GM19328 (cell line): ENCODE results near the gene PRICKLE2.

Experiments used
- ATAC-seq: cut with Tn5 transposase; IDR thresholded peaks from one replicate; pipeline ENCODE4 v1.9.1; 2021; ENCODE audit warnings: mild to moderate bottlenecking, moderate library complexity; ENCODE audit not compliant: unreplicated experiment

The PRICKLE2 gene

DNA sequence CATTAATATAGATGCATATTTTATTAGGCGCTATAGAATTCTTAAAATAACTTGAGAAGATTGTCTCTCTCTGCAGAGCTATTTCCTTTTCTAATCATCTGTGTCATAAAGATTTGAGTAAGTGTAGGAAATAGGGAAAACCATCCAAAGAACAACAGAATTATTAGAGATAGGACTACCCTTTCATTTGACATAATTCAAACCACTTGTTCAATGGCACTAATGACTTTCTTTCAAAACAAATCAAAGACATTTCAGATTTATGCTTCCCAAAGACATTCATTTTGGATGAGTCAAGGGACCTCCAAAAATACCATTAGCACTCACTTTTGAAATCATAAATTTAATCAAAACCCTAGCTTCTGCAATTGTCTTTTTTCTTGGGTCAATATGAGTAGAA lies 29.5 kb downstream of the PRICKLE2 start:
- no peak for ATAC-seq

DNA sequence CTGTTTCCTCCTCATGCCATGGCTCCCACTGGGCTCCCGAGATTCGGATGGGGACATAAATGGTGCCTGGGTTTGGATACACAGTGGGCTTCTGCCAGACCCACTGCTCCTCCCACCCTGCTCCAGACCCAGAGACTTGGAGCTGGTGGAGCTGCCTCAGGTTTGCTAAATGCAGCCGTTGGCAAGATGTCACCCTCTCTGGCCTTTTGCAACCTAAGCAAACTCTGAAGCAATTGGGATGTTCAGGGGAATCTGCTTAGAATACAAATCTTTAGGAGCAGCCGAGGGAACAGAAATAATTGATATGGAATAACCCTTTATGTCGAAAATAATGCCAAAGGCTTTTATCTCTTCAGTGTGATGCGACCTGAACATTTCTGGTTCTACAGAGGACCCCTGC lies 33.4 kb downstream of the PRICKLE2 start:
- no peak for ATAC-seq

DNA sequence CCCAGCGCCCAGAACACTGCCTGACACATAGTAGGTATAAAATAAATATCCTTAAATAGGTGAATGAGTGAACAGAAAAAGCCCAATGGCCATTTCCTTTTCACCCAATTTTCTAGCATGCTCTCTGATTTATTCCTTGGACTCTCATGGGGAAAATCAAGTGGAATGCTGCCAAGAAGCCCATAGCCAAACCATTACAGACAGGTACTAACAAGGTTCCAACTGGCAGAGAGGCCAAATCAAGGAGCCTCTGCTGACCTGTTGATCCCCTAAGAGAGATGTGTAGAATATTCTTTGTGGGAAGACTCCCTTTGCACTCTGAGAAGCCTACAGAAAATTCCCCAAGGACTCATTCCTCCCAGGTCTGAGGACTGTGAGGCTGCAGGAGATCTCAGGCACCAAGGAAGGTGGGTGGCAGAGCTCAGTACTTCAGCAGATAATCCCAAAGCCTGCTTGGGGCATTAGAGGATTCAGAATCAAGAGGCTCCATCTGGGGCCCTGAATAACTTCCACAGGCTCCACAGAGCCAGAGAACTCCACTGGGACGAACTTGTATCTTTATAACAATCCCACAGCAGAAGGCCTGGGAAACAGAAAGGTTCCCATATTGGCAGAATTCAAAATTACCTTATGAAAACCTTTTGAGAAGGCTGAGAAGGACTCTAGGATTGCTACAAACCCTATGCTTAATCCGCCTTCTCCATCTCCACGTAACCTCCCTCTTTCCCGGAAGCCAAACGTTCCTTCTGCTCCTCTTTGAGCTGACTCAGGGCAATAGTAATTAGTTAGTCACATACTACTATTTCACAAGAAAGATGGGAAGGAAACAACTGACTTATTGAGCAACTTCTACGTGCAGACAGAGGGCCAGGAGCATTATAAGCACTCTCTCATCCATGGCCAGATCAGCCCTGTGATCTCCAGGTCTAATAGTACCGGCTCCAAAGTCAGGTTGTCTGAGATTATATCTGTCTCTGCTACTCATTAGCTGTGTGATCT lies 34.5 kb downstream of the PRICKLE2 start:
- no peak for ATAC-seq

DNA sequence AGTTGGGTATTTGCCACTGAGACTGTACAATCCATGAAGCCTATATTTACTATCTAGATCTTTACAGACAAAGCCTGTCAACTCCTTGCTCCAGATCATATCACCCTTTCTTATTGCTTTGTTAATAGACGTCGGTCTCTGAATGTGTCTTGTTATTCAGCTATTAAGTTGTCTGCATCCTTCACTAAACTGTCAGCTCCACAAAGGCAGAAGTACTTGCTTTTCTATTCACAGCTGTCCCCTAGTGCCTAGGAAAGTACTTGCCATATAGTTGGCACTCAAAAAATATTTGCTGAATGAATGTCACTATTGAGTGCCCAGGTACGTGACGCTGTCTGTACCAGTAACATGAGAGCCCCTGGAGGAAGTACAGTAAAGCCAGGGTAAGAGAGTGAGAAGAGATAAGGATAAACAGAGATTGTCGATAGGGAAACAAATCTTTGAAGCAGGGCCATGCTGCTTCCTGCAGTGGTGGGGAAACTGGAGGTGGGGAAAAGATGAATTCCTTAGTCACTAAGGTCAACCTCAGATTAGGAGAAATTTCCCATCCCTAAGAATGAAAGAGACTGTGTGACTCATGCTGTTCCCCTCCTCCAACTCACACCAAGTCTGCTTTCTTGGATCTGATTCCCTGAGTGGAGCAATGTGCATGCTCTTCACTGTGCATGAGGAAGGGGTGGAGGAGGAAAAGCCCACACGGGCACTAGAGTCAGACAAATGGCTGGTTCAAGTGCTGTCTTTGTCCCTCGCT lies 36.3 kb downstream of the PRICKLE2 start:
- no peak for ATAC-seq

DNA sequence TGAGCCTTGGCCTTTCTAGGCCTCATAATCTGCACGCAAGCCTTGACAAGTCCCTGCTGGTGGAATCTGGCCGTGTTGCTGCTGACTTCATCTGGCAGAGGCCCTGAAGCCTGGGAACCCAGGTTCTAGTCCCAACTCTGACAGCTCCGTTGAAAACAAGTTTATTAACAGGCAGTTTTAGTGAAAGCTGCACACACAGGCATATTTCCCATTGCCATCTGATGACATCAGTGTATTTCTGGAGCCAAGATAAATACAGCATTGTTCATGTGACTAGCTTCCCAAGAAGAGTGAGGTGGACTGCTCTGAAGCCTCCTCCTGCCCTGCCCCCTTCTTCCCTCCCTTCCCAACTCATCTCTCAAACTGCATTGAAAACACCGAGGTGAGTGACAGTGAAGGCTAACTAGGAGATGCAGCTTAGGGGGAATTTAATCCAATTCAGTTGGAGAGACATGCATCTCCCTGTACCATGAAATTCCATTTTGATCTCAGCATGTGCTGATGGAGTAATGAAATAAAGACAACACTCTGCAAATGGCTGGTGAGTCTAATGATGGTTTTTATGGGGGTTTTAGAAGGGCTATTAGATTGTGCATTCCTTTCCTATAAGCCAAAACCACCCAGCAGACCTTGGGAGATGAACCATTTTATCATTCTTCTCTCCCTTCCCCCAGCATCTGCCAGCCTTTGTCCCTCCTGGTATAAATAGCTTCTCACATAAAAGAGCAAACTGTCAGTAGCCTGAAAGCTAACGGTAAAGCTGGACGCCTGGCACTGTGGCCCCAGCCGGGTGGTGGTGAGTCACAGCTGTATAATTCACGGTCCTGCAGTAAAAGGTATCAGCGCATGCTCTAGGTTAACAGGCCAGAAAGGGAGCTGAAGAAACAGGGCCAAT lies 38.0 kb downstream of the PRICKLE2 start:
- no peak for ATAC-seq

DNA sequence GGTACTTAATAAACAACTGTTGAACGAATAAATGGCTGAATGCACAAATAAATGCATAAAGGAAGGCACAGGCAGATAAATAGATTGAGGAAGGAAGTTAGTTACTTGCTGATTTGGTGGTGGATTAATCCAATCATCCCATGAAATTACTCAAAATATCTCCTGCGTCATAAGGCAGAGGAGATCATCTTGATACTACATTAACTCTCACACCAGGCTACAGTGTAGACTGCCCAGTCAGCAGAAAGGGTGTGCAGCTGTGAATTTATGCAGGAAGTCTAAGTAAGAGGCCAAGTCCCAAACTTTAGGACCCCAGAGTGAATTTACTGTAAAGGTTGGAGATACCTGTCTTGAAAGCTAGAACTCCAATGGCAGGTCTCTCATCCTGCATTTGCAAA lies 38.6 kb downstream of the PRICKLE2 start:
- no peak for ATAC-seq

DNA sequence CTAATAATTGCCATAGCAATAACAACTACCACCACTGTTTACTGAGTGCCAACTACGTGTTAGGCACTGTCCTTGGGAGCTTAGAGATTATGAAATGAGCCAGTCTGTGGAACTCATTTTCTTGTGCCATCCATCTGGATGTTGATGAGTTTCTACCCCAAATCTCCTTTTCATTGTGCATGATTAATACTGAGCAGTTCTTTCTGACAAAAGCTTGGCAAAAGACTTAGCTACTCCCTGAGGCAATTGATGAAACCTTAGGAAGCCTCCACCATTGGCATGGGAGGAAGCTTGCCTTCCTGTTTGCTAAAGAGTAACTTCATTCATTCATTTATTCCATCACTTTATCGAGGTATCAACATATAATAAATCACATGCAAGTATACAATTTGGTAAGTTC lies 39.8 kb downstream of the PRICKLE2 start:
- ATAC-seq: no peak

DNA sequence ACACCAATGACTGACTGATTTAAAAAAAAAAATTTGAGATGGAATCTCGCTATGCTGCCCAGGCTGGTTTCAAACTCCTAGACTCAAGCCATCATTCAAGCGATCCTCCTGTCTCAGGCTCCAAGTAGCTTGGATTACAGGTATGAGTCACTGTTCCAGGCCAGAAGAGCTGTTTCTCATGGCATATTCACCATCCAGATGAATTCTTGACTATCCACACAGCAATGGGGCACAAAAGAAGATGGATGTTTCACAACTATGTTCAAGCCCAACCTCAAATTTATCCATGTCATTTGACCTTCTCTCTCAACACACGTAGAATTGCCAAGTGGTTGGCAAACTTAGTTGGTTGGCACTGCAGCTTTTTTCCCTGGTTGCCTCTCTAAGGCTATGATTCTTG lies 40.6 kb downstream of the PRICKLE2 start:
- ATAC-seq: no peak

DNA sequence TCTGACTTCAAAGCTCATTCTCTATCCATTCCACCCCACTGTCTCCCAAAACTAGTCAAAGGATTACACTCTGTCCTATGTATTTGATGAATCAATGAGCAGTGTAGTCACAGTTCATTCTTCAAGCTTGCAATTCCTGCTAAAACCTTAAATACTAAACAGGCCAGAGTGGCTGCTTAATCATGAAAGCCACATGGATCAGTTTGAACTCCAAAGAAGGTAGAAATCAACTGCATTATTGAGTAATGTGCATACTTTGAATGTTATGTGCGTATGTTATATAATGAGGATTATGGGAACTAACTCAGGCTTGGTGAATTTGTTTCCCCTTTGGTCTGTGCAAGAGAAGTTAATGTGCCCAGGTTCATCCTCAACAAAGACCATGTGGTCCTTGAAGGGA lies 45.4 kb downstream of the PRICKLE2 start:
- ATAC-seq: no peak

DNA sequence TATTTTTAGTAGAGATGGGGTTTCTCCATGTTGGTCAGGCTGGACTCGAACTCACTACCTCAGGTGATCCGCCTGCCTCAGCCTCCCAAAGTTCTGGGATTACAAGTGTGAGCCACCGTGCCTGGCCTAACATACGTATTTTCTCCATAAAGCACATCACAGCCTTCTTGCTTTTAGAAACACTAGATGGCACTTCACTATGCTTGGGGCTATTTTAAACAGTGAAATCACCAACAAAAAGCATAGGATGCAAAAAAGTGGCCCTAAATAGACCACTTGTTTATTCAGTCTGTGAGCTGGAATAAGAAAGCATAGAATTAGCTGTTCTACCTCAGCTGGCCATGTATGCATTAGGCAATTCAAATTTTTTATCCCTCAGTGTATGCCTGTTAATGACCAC lies 46.0 kb downstream of the PRICKLE2 start:
- no peak for ATAC-seq

DNA sequence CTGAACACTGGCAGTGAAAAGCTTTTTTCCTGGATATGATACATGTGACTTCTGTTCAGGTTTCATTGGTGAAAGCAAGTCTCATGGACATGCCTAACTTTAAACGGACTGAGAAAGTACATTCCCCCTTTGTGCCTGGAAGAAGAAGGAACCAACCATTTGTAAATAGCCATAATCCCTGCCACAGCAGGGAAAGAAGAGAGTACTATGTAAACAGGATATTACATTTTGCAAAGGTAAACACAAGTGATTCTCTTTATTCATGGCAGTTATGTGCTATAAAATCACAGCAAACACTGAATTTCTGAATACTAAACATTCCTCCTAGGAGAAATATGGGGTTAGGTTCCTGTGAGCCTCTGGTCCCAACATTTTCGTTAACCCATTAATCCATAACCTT lies 46.8 kb downstream of the PRICKLE2 start:
- no peak for ATAC-seq

DNA sequence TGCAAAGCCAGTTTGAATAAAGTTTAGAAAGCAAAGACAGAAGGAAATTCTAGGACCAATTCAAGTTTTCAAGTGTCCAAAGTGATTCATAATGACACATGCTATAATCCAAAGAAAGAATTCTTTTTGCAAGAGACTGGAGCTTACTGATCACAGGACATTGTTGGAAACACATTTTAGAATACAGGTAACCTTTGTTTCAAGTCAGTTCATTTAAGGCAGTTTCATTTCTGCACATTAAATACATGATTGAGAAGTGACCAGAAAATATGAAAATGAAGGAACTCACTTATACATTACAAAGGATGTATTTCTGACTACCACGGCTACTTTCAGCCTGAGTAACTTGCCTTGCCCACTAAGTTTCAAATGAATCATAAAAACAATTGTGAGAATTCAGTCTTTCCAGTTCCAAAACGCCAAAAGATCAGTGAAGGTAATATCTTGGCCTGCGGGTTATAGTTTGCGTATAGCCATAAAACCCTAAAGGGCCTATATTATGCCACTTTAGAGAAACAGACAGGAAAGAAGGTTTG lies 48.7 kb downstream of the PRICKLE2 start:
- no peak for ATAC-seq

DNA sequence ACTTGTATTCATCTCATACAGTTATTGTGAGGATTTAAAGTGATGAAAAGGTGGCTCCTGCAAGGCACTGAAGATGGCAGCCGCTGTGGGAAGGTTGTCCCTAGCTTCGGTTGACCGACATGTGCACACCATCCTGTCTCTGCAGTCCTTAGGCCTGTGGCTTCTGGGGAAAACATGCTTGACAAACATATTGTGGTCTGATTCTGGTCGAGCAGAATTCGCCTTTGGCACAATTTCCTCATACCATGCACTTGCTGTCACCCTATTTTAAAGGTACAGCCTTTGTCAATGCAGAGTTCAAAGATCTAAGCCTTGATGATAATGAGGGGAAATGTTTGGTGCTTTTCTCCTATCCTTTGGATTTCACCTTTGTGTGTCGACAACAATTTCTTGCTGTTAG lies 50.9 kb downstream of the PRICKLE2 start:
- no peak for ATAC-seq

DNA sequence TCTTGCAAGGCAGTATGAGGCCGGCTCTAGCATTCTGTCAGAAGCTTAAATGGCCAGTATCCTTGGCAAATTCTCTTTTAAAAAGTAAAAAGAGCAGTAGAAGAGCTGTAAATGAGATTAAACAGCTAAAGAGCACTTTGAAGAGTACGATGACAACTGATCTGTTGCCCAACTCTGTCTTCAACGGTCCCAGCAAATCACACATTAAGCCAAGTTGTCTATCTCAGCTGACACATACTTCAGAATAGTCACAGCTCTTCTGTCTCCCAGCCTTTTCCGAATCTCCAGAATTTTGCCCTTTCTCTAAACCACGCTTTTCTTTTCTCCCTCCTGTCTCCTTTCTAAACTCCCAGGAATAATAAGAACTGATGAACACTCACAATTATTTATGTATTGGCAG lies 51.7 kb downstream of the PRICKLE2 start:
- no peak for ATAC-seq

DNA sequence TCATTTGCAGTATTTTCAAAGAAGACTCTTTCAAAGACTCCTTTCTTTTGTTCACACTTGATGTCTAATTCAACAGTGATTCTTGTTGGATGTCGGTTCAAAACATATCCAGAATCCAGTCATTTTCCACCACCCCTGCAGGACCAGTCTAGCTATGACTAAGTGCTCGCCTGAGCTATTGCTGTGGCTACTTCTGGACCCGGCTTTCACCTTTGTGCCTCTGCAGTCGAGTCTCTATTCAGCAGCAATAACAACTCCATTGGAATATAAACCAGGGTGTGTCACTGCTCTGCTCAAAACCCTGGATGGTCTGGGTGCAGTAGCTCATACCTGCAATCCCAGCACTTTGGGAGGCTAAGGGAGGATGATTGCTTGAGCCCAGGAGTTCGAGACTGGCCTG lies 55.0 kb downstream of the PRICKLE2 start:
- ATAC-seq: no peak

DNA sequence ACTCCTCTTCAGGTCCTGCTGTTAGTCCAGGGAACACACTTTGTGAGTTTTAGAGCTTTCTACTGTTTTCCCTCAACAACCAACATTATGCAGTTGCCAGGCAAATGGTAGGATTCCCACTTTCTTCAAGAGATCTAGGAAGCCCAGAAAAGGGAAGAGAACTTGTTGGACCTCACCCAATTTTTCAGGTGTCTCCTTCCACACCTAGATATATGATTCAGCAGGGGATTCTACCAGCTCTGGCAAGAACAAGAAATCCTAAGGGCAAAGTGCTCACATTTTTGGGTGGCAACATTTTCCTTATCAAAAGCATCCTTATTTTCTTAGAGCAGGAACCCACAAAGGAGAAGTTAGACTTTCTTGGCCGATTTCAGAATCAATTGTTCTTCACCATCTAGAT lies 57.4 kb downstream of the PRICKLE2 start:
- no peak for ATAC-seq

DNA sequence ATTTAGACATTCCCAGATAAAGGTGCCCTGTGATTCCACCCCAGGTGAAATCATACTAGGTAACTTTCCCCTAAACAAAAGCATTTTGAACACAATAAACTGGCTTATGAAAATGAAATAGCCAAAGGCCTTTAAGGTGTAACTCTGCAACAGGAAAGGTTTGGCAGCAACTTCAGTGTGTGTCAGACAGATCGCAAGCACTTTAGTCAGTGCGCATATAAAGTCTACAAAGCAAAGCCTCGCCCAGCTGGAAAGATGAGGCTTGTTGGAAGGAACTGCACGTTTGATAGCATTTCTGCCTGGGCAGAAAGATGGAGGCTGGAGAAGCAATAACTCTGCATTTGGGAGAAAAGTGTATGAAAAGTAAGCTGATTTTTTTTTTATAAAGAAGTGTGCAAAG lies 57.9 kb downstream of the PRICKLE2 start:
- ATAC-seq: no peak

DNA sequence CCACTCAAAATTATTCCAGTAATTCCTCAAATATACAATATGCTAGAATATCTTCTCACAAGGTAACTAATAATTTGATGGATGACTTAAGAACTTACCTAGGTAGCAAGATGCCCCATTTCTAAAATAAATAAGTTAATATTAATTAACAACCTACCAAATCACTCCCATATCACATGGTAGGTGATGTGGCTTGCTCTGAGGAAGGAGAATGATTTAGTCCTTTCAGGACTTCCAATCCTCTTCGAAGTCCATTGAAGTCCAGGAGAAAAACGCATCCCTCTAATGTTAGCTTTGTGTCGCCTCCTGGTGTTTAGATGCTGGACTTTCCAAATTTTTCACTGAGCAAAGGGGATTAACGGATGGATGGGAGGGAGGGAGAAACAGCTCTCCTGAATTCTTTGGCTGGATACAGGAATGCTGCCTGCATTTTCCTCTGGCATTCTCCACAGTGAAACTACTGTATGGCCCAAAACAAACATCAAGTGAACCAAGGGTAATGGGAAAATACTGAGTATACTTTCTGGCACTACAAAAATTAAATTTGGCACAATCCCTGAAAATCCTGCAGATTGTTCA lies 58.6 kb downstream of the PRICKLE2 start:
- no peak for ATAC-seq

DNA sequence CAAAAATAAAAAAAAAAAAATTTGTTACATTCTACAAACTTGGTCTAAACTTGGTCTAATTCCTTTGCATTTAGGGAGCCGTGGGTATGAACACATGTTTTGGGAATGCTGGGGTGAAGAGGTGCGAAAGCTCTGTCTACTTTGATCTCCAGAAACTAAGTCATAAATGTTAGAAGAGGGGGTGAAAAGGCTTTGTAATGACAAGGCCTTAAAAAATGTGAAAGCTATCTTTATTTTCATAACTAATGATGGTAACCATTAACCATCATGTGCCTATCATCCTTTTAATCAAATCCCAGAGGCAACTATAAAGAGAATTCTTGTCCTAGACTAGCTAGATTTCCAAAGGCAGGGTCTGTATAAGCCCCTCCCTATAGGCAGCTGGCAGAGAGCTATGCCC lies 60.9 kb downstream of the PRICKLE2 start:
- no peak for ATAC-seq

DNA sequence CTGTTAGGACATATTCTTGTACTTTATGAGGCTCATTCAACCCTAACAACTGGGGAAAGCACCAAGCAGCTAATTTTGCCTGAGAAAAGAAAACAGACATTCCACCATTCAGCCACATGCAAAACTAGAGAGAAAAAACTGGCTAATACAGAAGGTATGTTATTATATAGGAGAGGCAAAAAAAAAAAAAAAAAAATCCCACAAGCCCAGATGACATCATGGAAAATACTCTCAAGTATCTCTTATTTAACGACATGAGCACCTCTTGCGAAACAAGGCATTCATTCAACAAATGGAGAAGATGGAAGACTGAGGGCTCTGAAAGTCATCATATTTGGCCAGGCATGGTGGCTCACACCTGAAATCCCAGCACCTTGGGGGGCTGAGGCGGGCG lies 61.5 kb downstream of the PRICKLE2 start:
- no peak for ATAC-seq
